NT2/D1 (cell line): ENCODE measurements around the gene INSYN2A.

Source experiments
- DNase-seq: peaks from one replicate; pipeline ENCODE4 v3.0.0-alpha.2; 2011; ENCODE audit warnings: low read depth, low spot score
- H3K27me3 ChIP-seq: 2 replicates; pipeline ENCODE4 v1.6.0; 2011; ENCODE audit warnings: mild to moderate bottlenecking; ENCODE audit not compliant: insufficient read length, insufficient read depth
- H3K36me3 ChIP-seq: 2 replicates; pipeline ENCODE4 v1.6.1; 2011; ENCODE audit warnings: mild to moderate bottlenecking, low read length, mixed read lengths; ENCODE audit not compliant: insufficient read depth, insufficient read length
- H3K4me1 ChIP-seq: 2 replicates; pipeline ENCODE4 v1.5.1; 2011; ENCODE audit not compliant: insufficient read depth, insufficient read length
- H3K4me3 ChIP-seq: 2 replicates; pipeline ENCODE4 v1.5.1; 2011; ENCODE audit warnings: low read depth; ENCODE audit not compliant: insufficient read length
- H3K9ac ChIP-seq: 2 replicates; pipeline ENCODE4 v1.6.0; 2011; ENCODE audit warnings: low read depth; ENCODE audit not compliant: insufficient read length
- H3K9me3 ChIP-seq: 2 replicates; pipeline ENCODE4 v1.5.1; 2011; ENCODE audit warnings: mild to moderate bottlenecking, low read length; ENCODE audit not compliant: insufficient read depth
- SUZ12 ChIP-seq: IDR thresholded peaks from 2 replicates; pipeline ENCODE4 v1.6.1; 2011; ENCODE audit not compliant: insufficient read length, insufficient read depth; ENCODE audit errors: extremely low read depth
- YY1 ChIP-seq: IDR thresholded peaks from 2 replicates; pipeline ENCODE4 v1.6.1; 2011; ENCODE audit not compliant: insufficient read length, insufficient read depth
- ZNF274 ChIP-seq: IDR thresholded peaks from 2 replicates; pipeline ENCODE4 v1.6.1; 2011; ENCODE audit warnings: mild to moderate bottlenecking, low read depth, low read length

INSYN2A gene

DNA sequence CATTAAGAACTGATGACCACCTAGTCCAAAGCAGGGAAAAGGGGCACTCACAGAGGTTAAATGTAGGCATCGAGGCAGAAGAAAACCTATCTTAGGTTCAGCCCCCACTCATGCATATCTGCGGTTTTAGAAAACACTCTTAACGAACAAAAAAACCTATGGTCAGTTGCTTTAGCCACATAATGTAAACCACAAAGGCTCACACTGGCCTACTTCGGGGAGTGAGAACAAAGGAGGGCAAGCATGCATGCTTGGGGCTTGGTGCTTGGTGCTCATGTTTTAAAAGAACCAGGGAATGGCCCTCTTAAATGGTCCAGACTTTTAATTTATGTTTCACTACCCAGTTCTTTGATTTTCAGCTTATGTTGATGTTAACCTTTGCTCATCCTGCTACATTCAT lies 14.2 kb downstream of the INSYN2A start:
- Histone ChIP-seq H3K36me3 (peaks cover 3% of the 10 kb centered on the region), H3K4me3 (no peak overlapping the region), H3K9ac (no peak overlapping the region), H3K9me3 (no peaks in the 10 kb centered on the region), H3K27me3 (no peaks in the 10 kb centered on the region), H3K4me1 (no peaks in the 10 kb centered on the region)
- DNase-seq, result no peak
- TF ChIP-seq SUZ12 (no peak), ZNF274 (no peak), YY1 (no peak)

GRCh38 chr10:127179612-127180250 lies 16.7 kb downstream of the INSYN2A start:
- no peak overlapping the region for H3K9ac ChIP-seq
- no peaks in the 10 kb centered on the region for H3K9me3 ChIP-seq
- no peak overlapping the region for H3K4me3 ChIP-seq
- TF ChIP-seq YY1 (no peak), SUZ12 (no peak), ZNF274 (no peak)
- H3K27me3 ChIP-seq, result no peaks in the 10 kb centered on the region
- H3K36me3 ChIP-seq, result peaks cover 3% of the 10 kb centered on the region
- no peak for DNase-seq
- no peaks in the 10 kb centered on the region for H3K4me1 ChIP-seq

DNA sequence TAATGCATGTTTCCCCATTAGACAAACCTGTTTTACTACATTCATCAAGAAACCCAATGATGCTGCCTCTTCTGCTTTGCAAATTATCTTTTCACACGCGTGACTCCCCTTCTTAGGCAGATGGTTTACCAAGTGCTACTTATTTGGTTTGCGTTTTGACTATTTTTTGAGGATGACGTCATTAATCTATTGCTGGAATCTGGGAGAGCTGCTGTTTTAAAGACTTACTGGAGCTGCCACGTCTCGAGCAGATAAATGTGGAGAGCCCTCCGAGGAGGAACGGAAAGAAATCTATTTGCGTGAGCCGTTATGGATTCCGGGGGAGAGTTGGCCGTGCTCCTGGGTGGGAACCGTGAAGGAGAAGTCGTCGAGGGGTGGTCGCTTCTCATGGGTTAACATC lies 19.7 kb downstream of the INSYN2A start:
- H3K9me3 ChIP-seq, result no peaks in the 10 kb centered on the region
- no peak overlapping the region for H3K9ac ChIP-seq
- peaks cover 7% of the 10 kb centered on the region for H3K36me3 ChIP-seq
- H3K27me3 ChIP-seq, result no peaks in the 10 kb centered on the region
- TF ChIP-seq SUZ12 (no peak), YY1 (no peak), ZNF274 (no peak)
- no peak for DNase-seq
- no peaks in the 10 kb centered on the region for H3K4me1 ChIP-seq
- H3K4me3 ChIP-seq, result no peak overlapping the region

DNA sequence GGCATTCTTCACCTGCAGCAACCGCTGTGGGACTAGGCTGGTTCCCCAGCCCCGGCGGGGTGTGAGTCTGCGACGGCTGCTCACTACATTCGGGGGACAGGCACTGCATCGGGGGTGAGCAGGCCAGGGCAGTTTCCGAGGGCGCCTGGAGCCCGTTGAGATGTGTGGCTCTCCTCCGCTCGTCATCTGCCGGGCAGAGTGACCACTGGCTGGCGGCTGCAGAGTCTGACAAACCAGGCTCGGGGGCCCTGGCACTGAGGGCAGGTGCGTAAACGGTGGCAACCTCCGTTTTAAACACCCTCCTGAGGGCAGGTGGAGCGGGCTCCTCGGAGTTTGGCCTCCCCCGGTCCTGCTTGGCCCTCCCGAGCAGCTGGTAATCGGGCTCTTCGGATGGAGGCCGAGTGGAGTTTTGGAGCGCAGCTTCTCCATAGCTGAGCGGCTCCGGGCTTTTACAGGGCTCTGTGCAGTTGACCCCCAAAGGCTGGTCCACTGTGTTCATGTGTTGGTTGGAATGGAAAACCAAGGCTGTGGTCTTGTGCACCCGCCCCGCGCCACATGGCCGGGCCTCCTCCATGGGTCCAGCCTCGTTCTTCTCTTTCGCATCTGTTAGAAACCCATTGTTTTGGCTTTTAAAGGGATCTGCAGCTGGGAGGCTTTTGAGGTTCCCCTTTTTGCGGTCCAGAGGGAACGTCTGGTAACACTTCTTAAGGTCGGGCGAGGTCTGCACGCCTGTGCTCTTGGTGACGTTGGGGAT lies 20.9 kb downstream of the INSYN2A start:
- no peak for DNase-seq

DNA sequence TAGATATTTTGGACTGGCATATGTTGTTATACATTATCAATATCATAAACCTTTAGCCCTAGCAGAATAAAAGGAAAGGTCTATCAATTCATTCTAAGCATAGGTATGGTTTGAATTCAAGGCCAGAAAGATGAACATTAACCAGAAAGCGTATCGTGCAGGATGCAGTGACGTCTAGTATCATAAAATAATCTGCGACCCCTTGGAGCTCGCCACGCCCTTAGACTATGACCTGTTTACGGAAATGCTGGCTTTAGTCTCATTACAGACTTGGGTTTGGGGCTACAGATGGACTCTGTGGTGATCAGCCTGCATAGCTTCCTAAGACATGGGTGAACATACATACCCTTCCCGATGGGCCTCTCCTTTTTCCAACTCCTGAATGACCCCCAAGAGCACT lies 21.5 kb downstream of the INSYN2A start:
- Histone ChIP-seq H3K36me3 (peaks cover 7% of the 10 kb centered on the region), H3K9me3 (no peaks in the 10 kb centered on the region), H3K4me3 (no peak overlapping the region), H3K4me1 (no peaks in the 10 kb centered on the region), H3K9ac (no peak overlapping the region), H3K27me3 (no peaks in the 10 kb centered on the region)
- no peak for DNase-seq
- TF ChIP-seq ZNF274 (no peak), SUZ12 (no peak), YY1 (no peak)

More for the DNA sequence above, 20.9 kb downstream of the INSYN2A start:
- no peaks in the 10 kb centered on the region for H3K4me1 ChIP-seq
- TF ChIP-seq YY1, result no peak
- H3K27me3 ChIP-seq, result no peaks in the 10 kb centered on the region
- H3K9ac ChIP-seq, result no peak overlapping the region
- peaks cover 7% of the 10 kb centered on the region for H3K36me3 ChIP-seq
- H3K9me3 ChIP-seq, result no peaks in the 10 kb centered on the region
- no peak overlapping the region for H3K4me3 ChIP-seq

DNA sequence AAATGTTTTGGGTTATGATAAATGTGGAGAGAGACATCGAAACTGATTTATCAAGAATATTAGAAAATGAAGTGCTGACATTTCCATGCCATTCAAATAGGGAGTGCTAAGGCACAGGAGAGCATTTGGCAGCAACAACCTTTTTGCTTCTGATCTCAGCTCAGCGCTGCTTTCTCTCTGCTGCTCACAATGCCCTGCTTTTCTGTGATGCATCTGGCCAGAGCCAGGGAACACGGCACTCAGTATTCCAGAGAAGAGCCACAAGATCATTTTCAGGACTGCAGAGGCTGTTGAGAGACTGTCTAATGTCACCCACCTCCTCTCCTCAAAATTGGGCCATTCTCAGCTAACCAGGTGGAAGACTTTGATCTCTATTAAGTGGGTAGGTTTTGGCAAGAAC lies 28.1 kb downstream of the INSYN2A start:
- no peak overlapping the region for H3K9ac ChIP-seq
- no peak for DNase-seq
- no peaks in the 10 kb centered on the region for H3K27me3 ChIP-seq
- H3K9me3 ChIP-seq, result no peaks in the 10 kb centered on the region
- TF ChIP-seq SUZ12 (no peak), ZNF274 (no peak), YY1 (no peak)
- peaks cover 5% of the 10 kb centered on the region for H3K36me3 ChIP-seq
- H3K4me3 ChIP-seq, result no peak overlapping the region
- H3K4me1 ChIP-seq, result no peaks in the 10 kb centered on the region

GRCh38 chr10:127162841-127163240 lies 33.5 kb downstream of the INSYN2A start:
- no peak for DNase-seq
- Histone ChIP-seq H3K9me3 (no peaks in the 10 kb centered on the region), H3K36me3 (no peaks in the 10 kb centered on the region), H3K9ac (no peak overlapping the region), H3K4me3 (no peak overlapping the region), H3K27me3 (no peaks in the 10 kb centered on the region), H3K4me1 (no peaks in the 10 kb centered on the region)
- TF ChIP-seq ZNF274, result no peak
- no peak for TF ChIP-seq SUZ12
- no peak for TF ChIP-seq YY1
